Ishikawa (cell line): ENCODE data around the gene MAP3K5.

Experiments
- CEBPB ChIP-seq: IDR thresholded peaks from 2 replicates; pipeline ENCODE4 v1.6.1; 2012
- CREB1 ChIP-seq: IDR thresholded peaks from 2 replicates; pipeline ENCODE4 v1.6.1; 2012; ENCODE audit warnings: low read depth
- NFIC ChIP-seq: IDR thresholded peaks from 2 replicates; pipeline ENCODE4 v1.6.1; 2012
- TAF1 ChIP-seq: IDR thresholded peaks from 2 replicates; pipeline ENCODE4 v1.6.1; 2012; ENCODE audit warnings: low read depth, mild to moderate bottlenecking
- YY1 ChIP-seq: IDR thresholded peaks from 2 replicates; pipeline ENCODE4 v1.6.1; 2012; ENCODE audit warnings: low read depth
- TF ChIP-seq, protein P1 (sequence below): IDR thresholded peaks from 2 replicates; pipeline ENCODE4 v1.6.1; 2012

DNA sequence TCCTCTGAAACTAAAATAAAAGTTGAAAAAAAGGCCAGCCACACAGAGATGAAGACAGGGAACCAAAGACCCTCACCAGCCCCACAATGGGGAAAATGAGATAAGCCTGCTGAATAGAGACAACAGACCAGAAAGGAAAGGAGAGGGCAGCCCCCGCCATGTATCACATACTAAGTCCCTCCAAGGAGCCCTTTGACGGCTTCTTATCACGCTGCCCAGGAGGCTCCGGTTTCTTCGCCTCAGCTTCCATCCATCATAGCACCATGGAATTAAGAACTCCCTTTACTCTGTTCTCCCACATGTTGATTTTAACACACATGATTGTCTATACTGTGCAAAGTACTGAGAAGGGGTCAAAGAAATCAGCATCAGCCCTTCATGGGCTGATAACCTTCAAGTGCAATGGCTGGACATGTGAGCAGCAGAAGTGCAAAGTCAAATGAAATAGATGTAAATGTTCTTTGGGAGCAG is 54.9 kb downstream of the MAP3K5 start:
- TF ChIP-seq NFIC (no peak), TAF1 (no peak), YY1 (no peak), CREB1 (no peak), CEBPB (no peak)
- TF ChIP-seq, protein P1, sequence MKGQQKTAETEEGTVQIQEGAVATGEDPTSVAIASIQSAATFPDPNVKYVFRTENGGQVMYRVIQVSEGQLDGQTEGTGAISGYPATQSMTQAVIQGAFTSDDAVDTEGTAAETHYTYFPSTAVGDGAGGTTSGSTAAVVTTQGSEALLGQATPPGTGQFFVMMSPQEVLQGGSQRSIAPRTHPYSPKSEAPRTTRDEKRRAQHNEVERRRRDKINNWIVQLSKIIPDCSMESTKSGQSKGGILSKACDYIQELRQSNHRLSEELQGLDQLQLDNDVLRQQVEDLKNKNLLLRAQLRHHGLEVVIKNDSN, result no peak
